Stimulated activated CD8-positive, alpha-beta memory T cell treated with anti-CD3 and anti-CD28 coated beads, Interleukin-4, amount 100 ng/mL, for 4 hours (primary cell): ENCODE data around the gene ATG4B.

ENCODE experiments used
- DNase-seq, 2 donors: peaks; one replicate each; pipeline ENCODE4 v3.0.0-alpha.2; 2020; ENCODE audit warnings: low read depth in 2 of 2, low spot score in 1 of 2

ATG4B gene

DNA sequence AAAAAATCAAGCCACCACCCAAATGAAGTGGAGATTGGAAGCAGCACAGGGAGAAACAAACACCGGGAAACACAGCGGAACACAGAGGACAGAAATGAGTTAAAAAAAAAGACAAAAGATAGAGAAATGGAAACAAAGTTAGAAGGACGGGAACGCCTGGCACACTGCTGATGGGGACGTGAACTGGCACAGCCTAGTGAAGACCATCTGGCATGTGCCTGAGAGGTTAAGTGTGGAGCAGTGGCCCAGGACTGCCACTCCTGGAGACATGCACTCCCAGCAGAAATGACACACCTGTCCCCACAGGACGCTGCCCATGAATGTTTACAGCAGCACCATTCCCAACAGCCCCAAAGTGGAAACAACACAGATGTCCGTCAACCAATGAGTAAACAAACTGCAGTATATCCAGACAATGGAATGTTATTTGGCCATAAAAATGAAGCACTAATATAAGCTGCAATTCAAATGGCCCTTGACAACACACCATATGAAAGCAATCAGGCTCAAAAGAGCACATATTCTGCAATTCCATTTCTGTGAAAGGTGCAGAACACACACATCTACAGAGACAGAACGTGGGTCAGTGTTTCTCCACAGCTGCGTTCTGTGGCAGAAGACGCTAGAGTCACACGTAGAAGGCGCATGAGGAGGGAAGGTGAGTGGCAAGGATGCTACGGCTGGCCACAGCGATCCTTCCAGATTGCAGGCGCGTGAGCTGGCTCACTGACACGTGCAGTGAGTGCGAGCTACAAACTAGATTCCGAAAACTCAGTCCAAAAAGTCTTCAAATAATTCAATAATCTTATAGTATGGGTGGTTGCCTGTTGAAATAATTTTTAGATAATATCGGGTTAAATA, 25.1 kb upstream of the ATG4B start:
- no peak for DNase-seq

DNA sequence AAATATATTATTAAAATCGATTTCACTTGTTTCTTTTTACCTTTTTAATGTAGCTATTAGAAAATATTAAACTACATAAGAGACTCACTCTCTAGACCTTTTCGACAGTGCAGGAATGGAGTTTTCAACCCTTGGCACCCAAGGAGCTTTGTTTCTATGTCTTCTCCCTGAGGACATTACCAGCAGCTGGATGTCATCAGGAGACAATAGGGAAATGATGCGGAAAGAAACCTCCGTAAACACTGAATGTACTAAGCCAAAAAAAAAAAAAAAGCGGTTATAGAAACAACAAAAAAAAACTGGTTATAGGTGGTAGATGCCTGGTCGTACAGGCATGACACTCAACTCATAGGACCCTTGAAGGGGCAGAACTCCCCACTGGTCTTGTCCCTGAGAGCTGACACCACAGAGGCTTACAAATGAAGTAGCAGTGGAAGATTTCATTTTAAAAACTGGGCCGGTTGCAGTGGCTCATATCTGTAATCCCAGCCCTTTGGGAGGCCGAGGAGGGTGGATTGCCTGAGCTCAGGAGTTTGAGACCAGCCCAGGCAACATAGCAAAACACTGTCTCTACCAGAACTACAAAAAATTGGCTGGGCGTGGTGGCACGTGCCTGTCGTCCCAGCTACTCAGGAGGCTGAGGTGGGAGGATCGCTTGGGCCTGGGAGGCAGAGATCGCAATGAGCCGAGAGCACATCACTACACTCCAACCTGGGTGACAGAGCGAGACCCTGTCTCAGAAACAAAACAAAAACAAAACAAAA, 24.3 kb upstream of the ATG4B start:
- DNase-seq = no peak

DNA sequence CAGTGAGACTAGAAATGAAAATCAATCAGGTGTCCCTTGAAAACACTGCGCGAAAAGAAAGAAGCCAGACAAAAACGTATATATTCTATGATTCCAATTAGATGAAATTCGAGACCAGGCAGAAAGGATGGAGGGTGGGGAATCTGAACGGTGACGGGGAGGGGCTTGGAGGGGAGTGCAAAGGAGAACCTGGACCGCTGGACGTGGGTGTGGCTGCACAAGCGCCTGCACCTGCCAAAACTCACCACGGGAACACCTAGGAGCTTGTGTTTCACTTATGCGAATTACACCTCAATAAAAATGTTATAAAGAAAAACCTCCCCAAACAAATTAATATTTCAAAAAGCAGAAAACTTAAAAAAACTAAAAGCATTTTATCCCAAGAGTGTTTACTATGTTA, 22.5 kb upstream of the ATG4B start:
- no peak for DNase-seq

DNA sequence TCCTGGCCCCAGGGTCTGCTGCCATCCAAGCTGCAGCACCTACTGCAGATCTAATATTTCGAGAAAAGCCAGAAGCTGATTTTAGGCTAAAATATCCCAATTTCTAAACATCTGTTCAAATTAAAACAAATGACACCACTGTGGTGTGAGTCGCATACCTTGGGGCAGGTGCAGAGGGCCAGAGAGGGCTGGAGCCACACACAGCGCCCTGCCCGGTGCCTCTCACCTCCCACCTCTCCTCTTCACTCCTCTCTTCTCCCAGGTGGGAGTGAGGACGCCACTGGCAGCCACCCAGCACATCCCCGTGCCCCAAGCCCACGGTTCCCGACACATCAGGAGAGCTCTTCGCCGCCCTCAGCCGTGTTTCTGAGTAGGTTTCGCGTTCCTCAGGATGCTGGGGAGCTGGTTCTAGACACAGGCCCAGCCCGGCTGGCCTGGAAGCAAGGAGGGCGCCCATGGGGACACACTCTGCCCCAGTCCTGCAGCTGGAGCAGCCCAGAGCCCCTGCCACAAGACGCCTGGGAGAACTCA, 21.9 kb upstream of the ATG4B start:
- DNase-seq = no peak

DNA sequence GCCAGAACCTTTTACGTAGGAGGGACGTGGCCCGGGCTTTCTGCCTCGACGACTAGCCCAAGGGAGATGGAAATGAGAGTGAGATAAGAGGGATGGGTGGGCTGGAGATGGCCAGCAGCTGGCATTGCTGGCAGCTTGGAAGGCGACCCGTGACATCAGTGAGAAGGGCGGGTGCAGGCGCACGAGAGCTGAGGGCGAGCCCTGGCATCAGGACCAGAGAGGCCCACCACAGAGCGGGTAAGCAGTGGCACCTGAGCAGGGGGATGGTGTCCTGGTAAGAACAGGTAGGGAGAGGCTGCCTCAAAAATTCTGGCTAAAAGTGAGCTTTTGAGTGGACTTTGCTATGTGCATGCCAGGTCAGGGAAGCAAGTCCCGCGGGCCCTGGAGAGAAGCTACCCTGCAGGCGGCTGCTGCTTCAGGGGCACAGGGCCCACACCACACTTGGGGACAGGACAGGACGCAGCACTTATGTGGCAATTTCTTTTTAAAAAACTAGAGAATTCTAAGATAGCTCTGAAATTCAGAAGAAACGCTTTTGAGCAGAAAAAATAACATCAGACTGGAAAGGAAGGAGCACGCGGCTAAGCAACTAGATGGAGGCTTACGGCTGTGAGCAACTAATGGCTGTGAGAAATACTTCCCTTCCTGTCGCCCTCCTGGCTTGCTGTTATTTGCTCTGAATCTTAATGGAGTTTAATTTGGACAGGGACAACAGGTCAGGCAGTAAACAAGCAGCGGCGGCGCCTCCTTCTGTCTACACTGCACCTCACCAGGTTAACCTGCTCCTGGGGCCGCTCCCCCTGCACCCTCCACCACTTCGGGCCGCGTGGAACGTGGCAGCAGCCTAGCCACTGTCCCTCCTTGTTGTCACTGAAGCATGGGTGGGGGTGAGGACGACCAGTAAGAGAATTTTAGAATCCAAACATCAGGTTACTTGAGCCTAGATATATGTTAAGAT, 21.0 kb upstream of the ATG4B start:
- DNase-seq = no peak

DNA sequence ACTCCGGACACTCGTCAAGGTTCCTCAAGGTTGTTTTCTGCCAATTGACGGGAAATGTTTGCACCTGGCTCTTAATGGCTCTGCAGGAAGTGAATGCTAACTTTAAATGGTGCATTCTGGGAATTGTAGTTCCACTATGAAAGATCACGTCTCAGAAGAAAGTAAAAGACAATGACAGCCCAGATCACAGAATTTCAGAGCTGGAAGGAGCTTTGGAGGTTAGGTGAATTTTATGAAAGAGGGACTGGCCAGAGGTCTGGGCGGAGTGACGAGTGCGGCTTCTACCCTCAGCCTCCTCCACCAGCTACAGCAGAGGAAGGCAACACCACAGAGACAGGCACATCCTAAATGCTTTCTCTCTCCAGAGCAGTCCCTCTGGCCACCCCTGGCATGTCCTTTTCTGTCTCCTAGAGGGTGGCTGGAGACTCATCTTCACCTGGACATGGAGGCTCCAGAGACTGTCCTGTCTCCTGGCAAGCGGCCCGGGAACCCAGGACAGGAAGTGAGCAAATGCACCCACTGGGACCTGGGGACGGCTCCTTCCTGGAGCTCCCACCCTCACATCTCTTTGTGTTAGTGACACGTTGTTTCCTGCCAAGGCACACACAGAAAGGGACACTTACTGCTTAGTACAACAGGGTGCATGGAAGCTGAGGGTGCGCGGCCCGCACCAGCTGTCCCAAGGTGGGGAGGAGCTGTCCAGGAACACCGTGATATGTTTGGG, 19.9 kb upstream of the ATG4B start:
- no peak for DNase-seq

DNA sequence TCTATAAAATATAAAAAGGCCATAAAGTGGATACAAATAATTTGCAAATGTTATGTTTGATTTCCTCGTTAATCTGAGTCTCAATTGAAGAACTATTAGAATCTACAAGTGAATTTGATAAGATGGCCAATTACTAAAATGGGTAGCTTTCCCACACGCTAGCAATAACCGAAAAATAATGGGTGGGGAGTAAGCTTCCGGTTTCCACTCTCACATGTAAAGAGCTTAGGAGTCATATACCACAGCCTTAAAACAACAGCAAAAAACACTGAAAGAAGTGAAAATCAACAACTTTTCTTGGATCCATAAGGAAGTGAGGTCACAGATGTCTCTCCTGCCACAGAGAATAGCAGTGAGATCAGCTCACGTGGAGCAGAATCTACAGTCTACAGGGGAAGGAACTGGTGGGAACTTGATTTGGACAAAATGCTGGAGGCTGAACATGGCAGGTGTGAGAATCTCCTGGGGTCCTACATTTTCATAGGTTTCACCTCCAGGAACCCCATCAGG, 19.1 kb upstream of the ATG4B start:
- DNase-seq = no peak

DNA sequence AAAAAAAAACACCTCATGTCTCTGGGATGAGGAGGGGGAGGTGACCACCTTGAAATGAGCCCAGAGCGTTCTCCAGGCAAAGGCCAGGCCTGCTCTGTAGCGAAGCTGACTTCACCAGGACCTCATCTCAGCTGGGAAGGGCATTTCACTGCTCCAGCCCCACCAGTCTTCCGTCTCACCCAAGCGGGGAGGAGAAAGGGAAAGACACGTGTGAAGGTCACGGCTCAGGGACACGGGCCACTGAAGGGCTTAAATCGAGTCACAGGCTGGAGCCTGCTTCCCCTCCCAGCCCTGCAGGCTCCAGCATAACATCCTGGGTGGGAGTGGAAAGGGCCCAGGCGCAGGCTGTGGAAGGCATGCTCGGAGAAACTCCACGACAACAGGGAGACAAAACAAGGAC, 18.7 kb upstream of the ATG4B start:
- DNase-seq = no peak

DNA sequence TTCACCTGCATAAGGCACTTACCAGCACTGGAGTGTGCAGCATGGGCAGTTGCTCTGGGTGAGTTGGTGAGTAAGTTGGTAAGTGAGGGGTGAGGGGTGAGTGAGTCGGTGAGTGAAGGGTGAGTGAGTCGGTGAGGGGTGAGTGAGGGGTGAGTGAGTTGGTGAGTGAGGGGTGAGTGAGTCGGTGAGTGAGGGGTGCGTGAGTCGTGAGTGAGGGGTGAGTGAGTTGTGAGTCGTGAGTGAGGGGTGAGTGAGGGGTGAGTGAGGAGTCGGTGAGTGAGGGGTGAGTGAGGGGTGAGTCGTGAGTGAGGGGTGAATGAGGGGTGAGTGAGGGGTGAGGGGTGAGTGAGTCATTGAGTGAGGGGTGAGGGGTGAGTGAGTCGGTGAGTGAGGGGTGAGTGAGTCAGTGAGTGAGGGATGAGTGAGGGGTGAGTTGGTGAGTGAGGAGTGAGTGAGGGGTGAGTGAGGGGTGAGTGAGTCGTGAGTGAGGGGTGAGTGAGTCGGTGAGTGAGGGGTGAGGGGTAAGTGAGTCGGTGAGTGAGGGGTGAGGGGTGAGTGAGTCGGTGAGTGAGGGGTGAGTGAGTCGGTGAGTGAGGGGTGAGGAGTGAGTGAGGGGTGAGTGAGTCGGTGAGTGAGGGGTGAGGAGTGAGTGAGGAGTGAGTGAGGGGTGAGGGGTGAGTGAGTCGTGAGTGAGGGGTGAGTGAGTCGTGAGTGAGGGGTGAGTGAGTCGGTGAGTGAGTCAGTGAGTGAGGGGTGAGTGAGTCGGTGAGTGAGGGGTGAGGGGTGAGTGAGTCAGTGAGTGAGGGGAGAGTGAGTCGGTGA, 17.7 kb upstream of the ATG4B start:
- DNase-seq = no peak

DNA sequence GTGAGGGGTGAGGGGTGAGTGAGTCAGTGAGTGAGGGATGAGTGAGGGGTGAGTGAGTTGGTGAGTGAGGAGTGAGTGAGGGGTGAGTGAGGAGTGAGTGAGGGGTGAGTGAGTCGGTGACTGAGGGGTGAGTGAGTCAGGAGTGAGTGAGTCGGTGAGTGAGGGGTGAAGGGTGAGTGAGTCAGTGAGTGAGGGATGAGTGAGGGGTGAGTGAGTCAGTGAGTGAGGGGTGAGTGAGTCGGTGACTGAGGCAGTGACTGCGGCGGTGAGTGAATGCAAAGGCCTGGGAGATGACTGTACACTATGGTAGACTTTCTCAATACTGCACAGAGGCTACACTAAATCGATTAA, 17.1 kb upstream of the ATG4B start:
- DNase-seq = no peak

DNA sequence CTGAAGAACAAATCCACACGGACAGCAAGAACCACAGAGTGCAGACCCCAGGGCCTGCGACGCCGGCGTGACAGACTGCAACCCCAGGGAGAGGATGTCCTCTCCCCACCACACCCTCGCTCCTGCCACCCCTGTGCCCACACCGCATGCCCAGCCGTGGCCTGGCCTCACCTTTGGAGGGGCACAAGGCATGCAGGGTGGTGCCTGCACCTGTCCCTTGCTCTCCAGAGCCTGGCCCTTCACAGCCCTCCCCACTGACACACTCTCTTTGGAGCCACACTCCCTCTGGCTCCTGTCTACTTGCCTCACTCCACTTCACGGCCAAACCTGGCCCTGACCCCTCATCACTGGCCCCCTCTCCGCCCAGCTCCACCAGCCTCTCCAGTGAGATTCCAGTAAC, 9.8 kb upstream of the ATG4B start:
- DNase-seq = no peak

DNA sequence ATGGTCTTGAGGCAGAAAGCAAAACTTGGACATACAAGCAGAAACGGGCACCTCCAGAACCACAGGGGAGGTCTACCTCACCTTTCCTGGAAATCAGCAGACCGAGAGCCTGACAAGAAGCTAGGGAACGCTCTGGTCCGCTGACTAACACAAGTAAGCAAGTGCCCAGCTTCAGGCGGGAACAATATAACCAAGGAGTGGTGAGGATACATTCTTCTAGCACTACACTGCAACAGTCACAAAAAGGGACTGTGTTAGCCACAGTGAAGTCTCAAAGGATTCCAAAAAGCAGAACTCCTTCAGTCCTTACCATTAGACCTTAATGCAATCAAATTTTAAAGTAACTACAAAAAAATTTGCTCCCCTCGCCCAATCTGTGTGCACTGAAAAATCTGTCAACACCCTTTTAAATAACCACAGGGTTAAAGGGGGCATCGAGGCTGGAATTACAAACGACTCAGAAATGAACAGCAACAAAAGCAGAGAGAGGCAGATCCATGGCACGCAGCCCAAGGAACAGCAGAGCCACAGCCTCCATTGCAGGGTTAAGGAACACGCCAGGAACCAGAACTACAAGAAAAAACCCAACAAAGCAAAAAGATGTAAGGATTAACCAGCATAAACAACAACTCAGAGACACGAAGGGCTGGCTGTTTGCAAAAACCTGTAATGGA, 7.6 kb upstream of the ATG4B start:
- no peak for DNase-seq

DNA sequence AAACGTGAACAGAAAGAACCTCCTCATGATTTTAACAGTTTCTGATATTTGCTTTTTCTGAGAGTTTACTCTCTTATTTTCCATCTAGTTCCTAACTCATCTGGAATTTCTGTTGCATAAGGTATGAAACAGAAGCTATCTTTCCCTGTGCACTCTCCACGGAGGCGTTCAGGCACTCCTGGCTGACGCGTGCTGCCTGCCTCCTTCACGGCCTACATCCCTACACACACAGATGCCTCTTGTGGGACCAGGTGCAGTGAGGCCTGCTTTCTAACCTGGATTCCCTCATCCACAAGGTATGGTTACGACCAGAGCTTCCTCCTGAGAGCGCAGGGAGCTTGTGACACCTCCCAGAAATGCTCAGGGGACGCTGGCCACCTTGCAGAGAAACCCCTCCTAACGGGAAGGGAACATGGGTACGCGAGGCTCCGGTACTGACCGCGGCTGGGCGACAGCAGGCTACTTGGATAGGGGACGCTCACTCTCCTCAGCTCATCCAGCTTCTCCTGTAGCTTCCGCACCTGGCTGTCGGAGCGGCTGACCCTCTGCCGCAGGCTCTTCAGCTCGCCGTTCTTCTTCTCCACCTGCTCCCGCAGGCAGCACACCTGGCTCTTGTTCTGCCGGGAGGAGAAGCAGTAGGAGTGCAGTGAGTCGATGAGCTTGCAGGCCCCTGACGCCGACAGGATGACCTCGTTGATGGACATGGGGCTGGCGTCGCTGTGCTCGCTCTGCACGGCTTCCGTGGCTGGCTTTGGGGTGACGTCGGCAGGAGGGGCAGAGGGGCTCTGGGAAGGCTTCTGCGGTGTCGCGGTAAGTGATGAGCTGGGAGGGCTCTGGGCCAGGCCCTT, 4.8 kb upstream of the ATG4B start:
- no peak for DNase-seq

DNA sequence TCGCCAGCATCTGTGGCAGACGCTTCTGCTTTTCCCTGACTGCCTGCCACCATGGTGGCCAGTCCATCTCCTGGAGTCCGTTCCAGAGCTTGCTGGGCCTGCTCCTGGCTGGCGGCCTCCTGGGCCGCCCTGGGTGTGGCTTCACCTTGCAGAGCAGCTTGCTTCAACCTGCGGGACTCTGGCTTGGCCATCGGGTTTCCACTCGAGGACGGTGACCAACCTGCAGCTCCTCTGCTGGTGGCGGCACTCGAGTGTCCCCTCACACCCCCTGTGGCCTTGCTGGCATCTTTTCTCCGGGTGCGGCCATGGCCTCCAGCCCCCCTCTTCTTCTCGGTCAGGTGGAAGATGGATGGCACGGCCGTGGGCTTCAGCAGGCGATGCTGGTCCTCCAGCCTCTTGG, 3.9 kb upstream of the ATG4B start:
- no peak for DNase-seq

DNA sequence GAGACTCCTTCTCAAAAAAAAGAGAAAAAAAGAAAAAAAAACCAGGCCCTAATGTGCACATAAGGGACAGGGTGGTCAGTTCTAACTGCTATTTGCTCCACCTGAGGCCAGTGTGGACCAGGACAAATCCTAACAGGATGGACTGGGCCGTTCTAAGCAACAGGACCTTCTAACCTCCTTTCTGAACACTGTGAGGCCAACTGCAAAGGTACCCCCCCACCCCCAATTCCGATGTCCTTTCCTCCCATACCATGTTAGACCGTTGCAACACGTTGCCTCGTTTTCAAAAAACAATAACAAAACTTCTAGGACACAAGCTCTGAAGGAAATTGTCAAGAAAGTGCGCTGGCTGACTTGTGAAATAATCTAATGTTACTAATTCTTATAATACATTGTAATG, 1.7 kb upstream of the ATG4B start:
- DNase-seq = no peak

DNA sequence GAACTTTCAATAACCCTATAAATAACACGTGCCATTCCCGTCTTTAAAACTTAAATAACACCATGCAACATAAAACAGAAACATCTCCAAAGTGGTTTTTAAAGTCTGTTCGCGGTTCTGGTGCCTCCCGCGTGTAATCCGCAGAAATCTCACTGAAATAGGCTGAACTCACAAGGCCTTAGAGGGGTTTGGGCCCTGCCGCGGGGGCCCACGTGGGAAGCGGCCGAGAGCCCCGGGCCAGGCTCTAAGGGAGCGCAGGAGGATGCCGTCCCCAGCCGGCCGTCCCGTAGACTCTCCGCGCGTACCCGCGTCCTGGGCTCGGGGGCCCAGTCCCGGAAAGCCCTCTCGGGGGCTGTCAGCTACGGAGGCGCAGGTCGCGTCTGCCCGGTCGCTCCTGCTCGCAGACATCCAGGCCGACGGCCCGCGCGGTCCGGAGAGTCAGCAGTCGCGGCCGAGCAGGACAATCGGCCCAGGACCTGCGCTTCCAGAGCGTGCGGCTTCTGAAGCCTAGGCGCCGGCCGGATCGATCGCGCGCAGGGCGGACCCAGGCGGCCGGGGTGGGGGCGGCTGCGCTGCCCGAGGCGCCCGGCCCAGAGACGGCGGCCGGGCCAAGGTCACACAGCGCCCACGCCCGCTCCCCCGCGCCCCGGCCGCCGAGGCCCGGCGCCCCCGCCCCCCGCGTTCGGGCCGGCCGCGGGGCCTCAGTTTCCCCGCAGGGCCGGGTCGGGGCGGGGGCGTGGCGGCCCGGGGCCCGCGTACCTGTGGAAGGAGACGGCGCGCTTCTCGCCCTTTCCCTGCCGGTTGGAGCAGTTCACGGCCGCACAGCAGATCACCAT, 1.1 kb upstream of the ATG4B start:
- DNase-seq = no peak
